Ascending aorta (tissue), 2 donors: ENCODE measurements around the gene SHD. TPM values are rescaled to one million over a fixed set of nuclear protein-coding genes. Genes with fewer than 3 reads are reported as not detected.

Source experiments
- DNase-seq, 2 donors: peaks; one replicate each; pipeline ENCODE4 v3.0.0-alpha.2; 2019; ENCODE audit warnings: low spot score in 2 of 2
- H3K27ac ChIP-seq, 2 donors: fragments of 200-600 bp; sonication (generic); one replicate each; pipeline ENCODE4 v1.5.1; 2016 to 2017; ENCODE audit warnings: mild to moderate bottlenecking in 1 of 2
- H3K27me3 ChIP-seq: fragments of 200-600 bp; sonication (generic); one replicate; pipeline ENCODE4 v1.5.1; 2017
- H3K36me3 ChIP-seq, 2 donors: fragments of 200-600 bp; sonication (generic); one replicate each; pipeline ENCODE4 v1.5.1; 2016
- H3K4me1 ChIP-seq, 2 donors: fragments of 200-600 bp; sonication (generic); one replicate each; pipeline ENCODE4 v1.5.1; 2016 to 2017; ENCODE audit warnings: mild to moderate bottlenecking in 1 of 2
- H3K4me3 ChIP-seq, 2 donors: fragments of 200-600 bp; sonication (generic); one replicate each; pipeline ENCODE4 v1.5.1; 2016 to 2017; ENCODE audit warnings: mild to moderate bottlenecking in 1 of 2
- H3K9me3 ChIP-seq, 2 donors: fragments of 200-600 bp; sonication (generic); one replicate each; pipeline ENCODE4 v1.5.1; 2016
- intact Hi-C: fragments of 100-400 bp; cut with DNase I; formaldehyde crosslinking; loops from one replicate; pipeline ENCODE4 v1.15.1; 2023
- total RNA-seq: library from RNA; depleted of rRNA; stranded (reverse); fragments of >200 nt; gene quantifications from one replicate; pipeline ENCODE4 v1.1.0, GENCODE V29; 2016
- TF ChIP-seq, protein P1 (sequence below), 3 experiments: fragments of 200-600 bp in 2 of 3; fragments of 450-650 bp in 1 of 3; sonication (generic) in 2 of 3; IDR thresholded peaks; one replicate each; pipeline ENCODE4 v1.5.1; 2016 to 2019; ENCODE audit warnings: antibody characterized with exemption in 3 of 3, mild to moderate bottlenecking in 1 of 3, moderate library complexity in 1 of 3

SHD gene
- total RNA-seq, 1 donor from 2014 or later: not detected

- Histone ChIP-seq H3K36me3 (no peaks in the 10 kb centered on the region), H3K4me1 (no peaks in the 10 kb centered on the region), H3K9me3 (no peaks in the 10 kb centered on the region), H3K27me3 (no peaks in the 10 kb centered on the region), H3K4me3 (peak within 1 kb of the TSS; percentile 21 to 50), H3K27ac (no peak within 1 kb of the TSS)
- intact Hi-C loops: loop anchor here (2.0 kb wide), 1 partner anchor 32 kb away; no protein-coding TSS in a partner anchor
- DNase-seq: no peak
- TF ChIP-seq, protein P1, sequence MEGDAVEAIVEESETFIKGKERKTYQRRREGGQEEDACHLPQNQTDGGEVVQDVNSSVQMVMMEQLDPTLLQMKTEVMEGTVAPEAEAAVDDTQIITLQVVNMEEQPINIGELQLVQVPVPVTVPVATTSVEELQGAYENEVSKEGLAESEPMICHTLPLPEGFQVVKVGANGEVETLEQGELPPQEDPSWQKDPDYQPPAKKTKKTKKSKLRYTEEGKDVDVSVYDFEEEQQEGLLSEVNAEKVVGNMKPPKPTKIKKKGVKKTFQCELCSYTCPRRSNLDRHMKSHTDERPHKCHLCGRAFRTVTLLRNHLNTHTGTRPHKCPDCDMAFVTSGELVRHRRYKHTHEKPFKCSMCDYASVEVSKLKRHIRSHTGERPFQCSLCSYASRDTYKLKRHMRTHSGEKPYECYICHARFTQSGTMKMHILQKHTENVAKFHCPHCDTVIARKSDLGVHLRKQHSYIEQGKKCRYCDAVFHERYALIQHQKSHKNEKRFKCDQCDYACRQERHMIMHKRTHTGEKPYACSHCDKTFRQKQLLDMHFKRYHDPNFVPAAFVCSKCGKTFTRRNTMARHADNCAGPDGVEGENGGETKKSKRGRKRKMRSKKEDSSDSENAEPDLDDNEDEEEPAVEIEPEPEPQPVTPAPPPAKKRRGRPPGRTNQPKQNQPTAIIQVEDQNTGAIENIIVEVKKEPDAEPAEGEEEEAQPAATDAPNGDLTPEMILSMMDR (IDR thresholded peaks at IDR 0.05): no peak
These were observed 25.6 kb downstream of the SHD start, which contains the start of gene FSD1 for GRCh38 chr19:4304538-4305256. Gene FSD1 (plus strand): TSS chr19:4304598. CDS start chr19:4304747, 149 bp downstream.

- H3K27me3 ChIP-seq: no peaks in the 10 kb centered on the region
- no peak overlapping the region for H3K4me3 ChIP-seq
- intact Hi-C loops: loop anchor here (2.0 kb wide), 1 partner anchor 32 kb away; no protein-coding TSS in a partner anchor
- H3K27ac ChIP-seq: no peak overlapping the region
- TF ChIP-seq, protein P1 (IDR thresholded peaks at IDR 0.05): no peak
- no peaks in the 10 kb centered on the region for H3K36me3 ChIP-seq
- H3K9me3 ChIP-seq: no peaks in the 10 kb centered on the region
- DNase-seq: no peak
- H3K4me1 ChIP-seq: no peaks in the 10 kb centered on the region
These were observed 26.2 kb downstream of the SHD start for GRCh38 chr19:4305257-4305612.

- Histone ChIP-seq H3K4me3 (no peak overlapping the region), H3K4me1 (no peaks in the 10 kb centered on the region), H3K9me3 (no peaks in the 10 kb centered on the region), H3K27ac (no peak overlapping the region), H3K36me3 (no peaks in the 10 kb centered on the region), H3K27me3 (no peaks in the 10 kb centered on the region)
- intact Hi-C loops: loop anchor here (2.0 kb wide), 1 partner anchor 33 kb away; no protein-coding TSS in a partner anchor
- DNase-seq: no peak
- TF ChIP-seq, protein P1 (IDR thresholded peaks at IDR 0.05): no peak
These were observed 26.6 kb downstream of the SHD start for GRCh38 chr19:4305659-4306058.

- H3K4me3 ChIP-seq: no peak overlapping the region
- H3K27me3 ChIP-seq: no peaks in the 10 kb centered on the region
- TF ChIP-seq, protein P1 (IDR thresholded peaks at IDR 0.05): no peak
- intact Hi-C loops: no loop called here
- no peaks in the 10 kb centered on the region for H3K36me3 ChIP-seq
- no peak overlapping the region for H3K27ac ChIP-seq
- no peaks in the 10 kb centered on the region for H3K9me3 ChIP-seq
- no peak for DNase-seq
- no peaks in the 10 kb centered on the region for H3K4me1 ChIP-seq
These were observed 31.4 kb downstream of the SHD start for GRCh38 chr19:4310247-4311121.

- no peaks in the 10 kb centered on the region for H3K36me3 ChIP-seq
- intact Hi-C loops: no loop called here
- TF ChIP-seq, protein P1 (IDR thresholded peaks at IDR 0.05): no peak
- H3K9me3 ChIP-seq: no peaks in the 10 kb centered on the region
- DNase-seq: no peak
- H3K4me3 ChIP-seq: no peak overlapping the region
- no peaks in the 10 kb centered on the region for H3K27me3 ChIP-seq
- H3K4me1 ChIP-seq: no peaks in the 10 kb centered on the region
- H3K27ac ChIP-seq: no peak overlapping the region
These were observed 34.9 kb downstream of the SHD start for GRCh38 chr19:4313847-4314490.
